ENCODE data around the gene ZNF169.

GRCh38 chr9:94281101-94281500 lies 22.0 kb downstream of the ZNF169 start:
- TF ChIP-seq CTCF (IDR thresholded peaks at IDR 0.05; ENCODE audit: insufficient read depth, low read length) (no peak), POLR2AphosphoS5 (IDR thresholded peaks at IDR 0.05; ENCODE audit: low read depth) (no peak), GABPA (IDR thresholded peaks at IDR 0.05; ENCODE audit: low read depth) (no peak), SPI1 (IDR thresholded peaks at IDR 0.05; ENCODE audit: borderline replicate concordance, low read depth) (no peak)
- TF ChIP-seq, protein P1, sequence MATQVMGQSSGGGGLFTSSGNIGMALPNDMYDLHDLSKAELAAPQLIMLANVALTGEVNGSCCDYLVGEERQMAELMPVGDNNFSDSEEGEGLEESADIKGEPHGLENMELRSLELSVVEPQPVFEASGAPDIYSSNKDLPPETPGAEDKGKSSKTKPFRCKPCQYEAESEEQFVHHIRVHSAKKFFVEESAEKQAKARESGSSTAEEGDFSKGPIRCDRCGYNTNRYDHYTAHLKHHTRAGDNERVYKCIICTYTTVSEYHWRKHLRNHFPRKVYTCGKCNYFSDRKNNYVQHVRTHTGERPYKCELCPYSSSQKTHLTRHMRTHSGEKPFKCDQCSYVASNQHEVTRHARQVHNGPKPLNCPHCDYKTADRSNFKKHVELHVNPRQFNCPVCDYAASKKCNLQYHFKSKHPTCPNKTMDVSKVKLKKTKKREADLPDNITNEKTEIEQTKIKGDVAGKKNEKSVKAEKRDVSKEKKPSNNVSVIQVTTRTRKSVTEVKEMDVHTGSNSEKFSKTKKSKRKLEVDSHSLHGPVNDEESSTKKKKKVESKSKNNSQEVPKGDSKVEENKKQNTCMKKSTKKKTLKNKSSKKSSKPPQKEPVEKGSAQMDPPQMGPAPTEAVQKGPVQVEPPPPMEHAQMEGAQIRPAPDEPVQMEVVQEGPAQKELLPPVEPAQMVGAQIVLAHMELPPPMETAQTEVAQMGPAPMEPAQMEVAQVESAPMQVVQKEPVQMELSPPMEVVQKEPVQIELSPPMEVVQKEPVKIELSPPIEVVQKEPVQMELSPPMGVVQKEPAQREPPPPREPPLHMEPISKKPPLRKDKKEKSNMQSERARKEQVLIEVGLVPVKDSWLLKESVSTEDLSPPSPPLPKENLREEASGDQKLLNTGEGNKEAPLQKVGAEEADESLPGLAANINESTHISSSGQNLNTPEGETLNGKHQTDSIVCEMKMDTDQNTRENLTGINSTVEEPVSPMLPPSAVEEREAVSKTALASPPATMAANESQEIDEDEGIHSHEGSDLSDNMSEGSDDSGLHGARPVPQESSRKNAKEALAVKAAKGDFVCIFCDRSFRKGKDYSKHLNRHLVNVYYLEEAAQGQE (IDR thresholded peaks at IDR 0.05; ENCODE audit: insufficient replicate concordance, low read depth): no peak
